ACHN (cell line): ENCODE measurements around the gene CCDC172.

Experiments used
- DNase-seq: peaks from one replicate; pipeline ENCODE4 v3.0.0-alpha.2; 2015
- in situ Hi-C: cut with HindIII; loops from 2 replicates; pipeline ENCODE4 v1.10.0; 2017; ENCODE audit warnings: low sequenced_read_pairs, low pct_ligation_motif_present, low pct_unique_long_range_greater_than_20kb

CCDC172 gene

DNA sequence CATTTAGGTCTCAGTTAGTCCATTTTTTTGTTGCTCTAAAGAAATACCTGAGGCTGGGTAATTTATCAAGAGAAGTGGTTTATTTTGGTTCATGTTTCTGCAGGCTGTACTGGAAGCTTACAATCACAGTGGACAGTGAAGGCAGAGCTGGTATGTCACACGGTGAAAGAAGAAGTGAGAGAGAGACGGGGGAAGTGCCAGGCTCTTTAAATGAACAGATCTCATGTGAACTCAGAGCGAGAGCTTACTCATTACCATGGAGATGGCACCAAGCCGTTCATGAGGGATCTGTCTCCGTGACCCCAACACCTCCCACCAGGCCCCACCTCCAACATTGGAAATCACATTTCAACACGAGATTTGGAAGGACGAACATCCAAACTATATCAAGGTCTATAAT is 84.5 kb downstream of the CCDC172 start:
- in situ Hi-C loops, result no loop called here
- DNase-seq, result no peak

DNA sequence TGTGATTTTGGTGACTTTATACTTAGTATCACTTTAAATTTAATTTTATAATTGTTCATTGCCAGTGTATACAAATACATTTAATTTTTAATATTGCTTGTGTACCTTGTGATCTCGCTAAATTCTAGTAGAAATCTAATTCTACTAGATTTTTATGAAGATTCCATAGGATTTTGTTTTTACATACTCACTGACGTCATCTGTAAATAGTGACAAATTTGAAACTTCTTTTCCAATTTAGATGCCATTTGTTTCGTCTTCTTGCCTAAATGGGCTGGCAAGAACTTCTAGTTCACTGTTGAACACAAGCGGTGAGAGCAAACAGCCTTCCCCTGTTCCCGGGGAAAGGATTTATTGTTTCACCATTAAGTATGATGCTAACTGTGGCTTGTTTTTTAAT is 86.1 kb downstream of the CCDC172 start:
- in situ Hi-C loops, result no loop called here
- no peak for DNase-seq

DNA sequence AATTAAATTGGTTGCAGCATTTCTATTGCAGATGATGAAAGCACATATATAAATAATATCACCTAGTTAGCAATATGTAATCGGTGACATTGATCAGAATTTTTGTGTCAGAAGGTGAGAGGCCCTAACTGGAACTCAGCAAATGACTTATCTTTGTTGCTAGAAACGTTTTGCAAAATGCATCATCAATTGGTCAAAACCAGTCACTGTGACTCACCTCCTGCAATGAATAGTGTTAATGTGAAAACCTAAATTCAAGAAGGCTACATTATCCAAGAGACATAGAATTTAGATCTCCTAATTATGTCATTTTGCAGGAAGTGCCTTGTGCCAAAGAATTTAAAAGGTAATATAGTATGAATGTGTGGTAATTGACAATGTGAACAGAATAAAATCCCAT is 93.6 kb downstream of the CCDC172 start:
- in situ Hi-C loops, result no loop called here
- DNase-seq, result no peak

DNA sequence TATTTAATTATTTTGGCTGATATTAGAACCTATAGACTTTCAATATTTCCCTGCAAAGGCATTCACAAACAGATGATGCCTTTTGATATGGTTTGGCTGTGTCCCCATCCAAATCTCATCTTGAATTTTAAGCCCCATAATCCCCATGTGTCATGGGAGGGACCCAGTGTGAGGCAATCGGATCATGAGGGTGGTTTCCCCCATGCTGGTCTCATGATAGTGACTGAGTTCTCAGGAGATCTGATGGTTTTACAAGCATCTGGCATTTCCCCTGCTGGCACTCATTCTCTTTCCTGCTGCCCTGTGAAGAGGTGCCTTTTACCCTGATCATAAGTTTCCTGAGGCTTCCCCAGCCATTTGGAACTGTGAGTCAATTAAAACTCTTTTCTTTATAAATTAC is 94.1 kb downstream of the CCDC172 start:
- in situ Hi-C loops, result no loop called here
- DNase-seq, result no peak

DNA sequence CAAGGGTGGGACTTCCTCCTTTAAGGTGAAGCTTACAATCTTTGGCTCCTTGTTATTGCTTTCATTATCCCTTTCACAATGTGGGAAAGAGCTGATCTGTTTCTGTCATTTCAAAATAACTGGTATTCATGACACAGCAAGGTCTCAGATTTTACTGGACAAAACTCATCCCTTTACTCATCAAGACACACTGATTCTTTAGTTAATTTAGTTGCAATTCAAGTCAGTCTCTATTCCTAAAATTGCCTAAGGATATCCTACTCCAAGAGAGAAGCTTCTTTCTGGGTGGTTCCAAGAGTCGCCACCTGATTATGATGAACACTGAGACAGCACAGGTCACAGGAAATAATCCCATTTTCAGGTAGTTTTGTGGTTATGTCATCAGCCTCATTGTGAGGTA is 97.6 kb downstream of the CCDC172 start:
- DNase-seq, result no peak
- in situ Hi-C loops, result no loop called here

DNA sequence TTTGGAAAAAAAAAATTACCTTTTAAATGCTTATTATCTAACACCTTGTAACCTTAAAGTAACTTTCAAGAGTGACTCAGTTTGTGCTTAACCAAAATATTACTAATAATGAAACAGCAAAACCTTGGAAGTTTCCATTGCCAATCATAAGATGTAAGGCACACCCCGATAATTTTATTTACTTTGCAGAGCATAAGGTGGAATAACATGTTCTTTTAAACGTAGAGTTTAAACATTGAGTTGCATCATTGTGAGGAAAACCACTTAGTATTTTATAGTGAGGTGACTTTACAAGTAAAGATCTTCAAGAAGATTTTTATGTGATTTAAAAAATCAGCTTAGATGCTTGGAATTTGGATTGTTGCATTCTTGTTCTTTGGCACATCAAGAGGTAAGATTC is 103.4 kb downstream of the CCDC172 start, which contains the start of gene PNLIPRP3:
TSS of gene PNLIPRP3 (plus strand) at position 177 of the 400 bp plus-strand sequence. CDS start at position 343, 166 bp downstream.
- DNase-seq, result no peak
- in situ Hi-C loops, result no loop called here

DNA sequence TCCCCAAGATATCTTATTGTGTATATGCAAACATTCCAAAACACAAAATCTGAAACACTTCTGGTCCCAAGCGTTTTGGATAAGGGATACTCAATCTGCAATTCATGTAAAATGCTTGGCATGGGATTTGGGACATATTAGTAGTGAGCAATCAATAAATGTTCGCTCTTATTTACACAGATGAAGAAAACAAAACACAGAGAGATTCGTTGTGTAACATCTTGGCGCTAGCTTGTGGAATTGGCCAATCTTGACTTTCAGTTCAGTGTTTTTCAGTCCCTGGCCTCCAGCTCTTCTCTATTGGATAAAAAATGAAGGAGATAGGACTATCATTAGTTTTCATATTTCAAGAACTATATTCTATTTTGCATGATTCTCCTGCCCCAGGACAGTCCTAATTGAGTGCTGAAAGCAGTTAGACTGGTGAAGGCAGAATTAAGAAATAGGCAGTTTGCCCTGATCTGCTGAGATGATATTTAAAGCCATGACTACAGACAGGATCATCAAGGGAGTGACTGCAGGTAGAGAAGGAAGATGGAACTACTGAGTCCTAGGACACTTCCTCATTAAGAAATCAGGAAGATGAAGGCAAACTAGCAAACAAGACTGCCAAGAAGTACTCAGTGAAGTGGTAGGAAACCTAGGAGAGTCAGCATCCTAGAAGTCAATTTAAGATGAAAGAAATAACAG is 105.2 kb downstream of the CCDC172 start:
- in situ Hi-C loops, result no loop called here
- DNase-seq, result no peak
